Lower leg skin (tissue), 4 donors: ENCODE results near the gene AHCY. TPM values are rescaled to one million over a fixed set of nuclear protein-coding genes. Genes with fewer than 3 reads are reported as not detected.
"Not testable (repeated sequence)": the region's sequence is repeated elsewhere in the genome, so short reads cannot be mapped to it uniquely, and the experiment has no call there.

Experiments used
- DNase-seq, 2 donors: peaks; one replicate each; pipeline ENCODE4 v3.0.0-alpha.2; 2019; ENCODE audit warnings: low spot score in 2 of 2
- H3K4me3 ChIP-seq: fragments of 200-600 bp; sonication (generic); 2 replicates; pipeline ENCODE4 v1.5.1; 2017; ENCODE audit warnings: mild to moderate bottlenecking, low read depth; ENCODE audit not compliant: poor library complexity, severe bottlenecking
- CTCF ChIP-seq, 3 donors: fragments of 450-650 bp; IDR thresholded peaks; one replicate each; pipeline ENCODE4 v1.5.1; 2016; ENCODE audit warnings: antibody characterized with exemption in 3 of 3, mild to moderate bottlenecking in 3 of 3, moderate library complexity in 2 of 3
- POLR2A ChIP-seq, 2 donors: fragments of 450-650 bp; IDR thresholded peaks; one replicate each; pipeline ENCODE4 v1.6.1; 2016 to 2017; ENCODE audit warnings: antibody characterized with exemption in 2 of 2, mild to moderate bottlenecking in 1 of 2, moderate library complexity in 1 of 2
- WGBS, 2 donors: methylation state at CpG; one replicate each; pipeline ENCODE4 v1.1.5; 2018; 5-methylcytosine and 5-hydroxymethylcytosine counted together
- intact Hi-C: fragments of 100-400 bp; cut with DNase I; formaldehyde crosslinking; loops from one replicate; pipeline ENCODE4 v1.15.0; 2023; ENCODE audit warnings: low total_unique reads
- total RNA-seq, 4 donors: library from RNA; depleted of rRNA; stranded (reverse); fragments of >200 nt; gene quantifications; one replicate each; pipeline ENCODE4 v1.1.0, GENCODE V29; 2016

The AHCY gene
- 10 to 100 TPM; 42.2 to 83.3 (median 56.0) TPM for total RNA-seq

DNA sequence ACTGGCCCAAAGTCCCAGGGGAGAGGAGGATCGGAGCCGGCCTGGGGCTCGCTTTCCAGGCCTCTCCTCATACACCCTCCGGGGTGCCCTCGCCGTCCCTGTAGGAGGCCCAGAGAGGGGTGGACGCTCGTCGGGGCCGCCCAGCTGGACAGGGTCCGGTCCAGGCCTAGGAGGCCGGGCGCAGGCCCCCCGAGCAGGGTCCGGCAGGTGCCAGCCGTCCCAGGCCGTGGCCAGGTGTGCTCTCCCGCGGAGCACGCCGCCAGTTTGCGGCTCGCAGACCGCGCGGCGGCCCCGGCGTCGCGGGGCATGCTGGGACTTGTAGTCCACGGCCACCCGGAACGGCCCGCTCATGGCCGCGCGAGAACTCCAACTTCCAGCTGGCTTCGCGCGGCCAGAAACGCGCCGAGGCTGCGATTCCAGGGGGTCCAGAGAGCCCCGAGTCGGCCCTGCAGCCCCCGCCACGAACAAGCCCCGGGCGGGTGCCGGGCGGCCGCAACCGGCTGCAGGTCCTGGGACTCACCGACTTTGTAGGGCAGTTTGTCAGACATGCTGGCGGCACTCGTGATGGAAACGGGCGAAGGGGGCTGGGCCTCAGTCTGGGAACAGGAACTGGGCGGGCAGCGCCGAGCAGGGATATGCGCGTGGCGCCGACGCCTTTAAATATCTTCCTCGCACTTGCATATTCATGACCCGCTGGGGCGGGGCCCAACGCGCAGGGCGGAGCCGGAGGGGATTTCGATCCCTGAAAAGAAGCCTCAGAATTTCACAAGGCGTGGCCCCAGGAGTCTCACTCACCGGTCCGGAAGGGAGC, at the start of gene AHCY:
Gene AHCY, minus strand, starts transcription at position 633 of the 811 bp plus-strand sequence. Its CDS starts 85 bp downstream, at position 548.
- 1% methylated on average over 44 to 69 of the region's 79 CpGs for WGBS, 2 donors
- TF ChIP-seq CTCF (IDR thresholded peaks at IDR 0.05) (no peak), POLR2A (IDR thresholded peaks at IDR 0.05) (no peak)
- peak; percentile 96 to 99 for DNase-seq
- intact Hi-C loops, result no loop called here
- H3K4me3 ChIP-seq, result peak within 1 kb of the TSS; percentile 65

DNA sequence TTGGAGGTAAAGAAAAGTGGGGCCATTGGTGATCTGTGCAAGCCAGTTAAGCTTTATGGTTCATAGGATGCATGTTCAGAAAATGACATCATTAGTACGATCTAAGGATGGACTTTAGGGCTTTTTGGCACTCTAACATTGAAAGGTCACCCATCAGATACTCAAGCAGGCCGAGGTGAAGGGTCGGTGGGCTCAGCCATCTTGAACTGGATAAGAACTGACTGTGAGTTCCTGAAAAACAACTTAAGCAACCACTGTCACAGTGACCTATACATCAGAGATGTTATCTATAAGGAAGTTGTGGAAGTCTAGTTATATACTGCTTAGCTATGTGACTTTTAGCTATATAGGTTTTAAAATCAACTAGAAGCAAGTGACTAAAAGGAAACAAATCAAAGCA, 46.9 kb upstream of the AHCY start:
- TF ChIP-seq CTCF (IDR thresholded peaks at IDR 0.05) (no peak), POLR2A (IDR thresholded peaks at IDR 0.05) (no peak)
- no peak overlapping the region for H3K4me3 ChIP-seq
- intact Hi-C loops, result no loop called here
- no peak for DNase-seq
- WGBS, 2 donors, result 56 to 68% methylated on average over 3 of the region's 3 CpGs

DNA sequence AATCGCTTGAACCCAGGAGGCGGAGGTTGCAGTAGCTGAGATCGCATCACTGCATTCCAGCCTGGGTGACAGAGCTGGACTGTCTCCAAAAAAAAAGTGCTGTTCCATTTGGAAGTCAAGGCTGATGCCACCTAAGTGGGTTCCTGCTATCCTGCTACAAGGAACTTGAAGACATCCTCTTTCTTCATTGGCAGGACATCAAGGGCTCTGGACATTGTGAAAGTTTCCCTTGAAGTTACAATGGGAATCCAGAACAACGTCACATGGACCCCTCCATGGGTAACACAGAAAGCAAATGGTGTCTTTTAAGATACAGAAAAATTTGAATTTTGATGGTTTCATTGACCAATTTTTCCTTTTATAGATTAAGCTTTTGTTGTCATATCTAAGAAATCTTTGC, 44.4 kb upstream of the AHCY start:
- no peak overlapping the region for H3K4me3 ChIP-seq
- 86 to 91% methylated on average over 4 of the region's 4 CpGs for WGBS, 2 donors
- intact Hi-C loops, result no loop called here
- no peak for DNase-seq
- TF ChIP-seq POLR2A (IDR thresholded peaks at IDR 0.05) (no peak), CTCF (IDR thresholded peaks at IDR 0.05) (no peak)

- H3K4me3 ChIP-seq, intact Hi-C loops, DNase-seq: not testable (repeated sequence)
- 97% methylated on average over 9 of the region's 9 CpGs for WGBS, 2 donors
Measured at GRCh38 chr20:34346533-34346865, 43.3 kb upstream of the AHCY start.

- WGBS, 2 donors, result 86 to 89% methylated on average over 10 of the region's 10 CpGs
- H3K4me3 ChIP-seq, DNase-seq, intact Hi-C loops: not testable (repeated sequence)
Measured at GRCh38 chr20:34345839-34346532, 42.8 kb upstream of the AHCY start.

GRCh38 chr20:34345402-34345736, 42.2 kb upstream of the AHCY start:
- H3K4me3 ChIP-seq, result no peak overlapping the region
- 91 to 93% methylated on average over 6 of the region's 6 CpGs for WGBS, 2 donors
- intact Hi-C loops, result no loop called here
- DNase-seq, result no peak
- TF ChIP-seq POLR2A (IDR thresholded peaks at IDR 0.05) (no peak), CTCF (IDR thresholded peaks at IDR 0.05) (no peak)
